ENCODE data around the gene MIA.

GRCh38 chr19:40799558-40800338 lies 24.4 kb downstream of the MIA start:
- no peak for TF ChIP-seq CTCF (conservative IDR thresholded peaks at IDR 0.05; ENCODE audit: low read depth, low read length)
- TF ChIP-seq CEBPB (IDR thresholded peaks at IDR 0.05; ENCODE audit: low read depth, low read length) = no peak
- TF ChIP-seq POLR2A (IDR thresholded peaks at IDR 0.05; ENCODE audit: low read depth, low read length) = peak; percentile 18; the same call in 1 of the 2 replicates
- TF ChIP-seq RAD21 (IDR thresholded peaks at IDR 0.05; ENCODE audit: low read length) = no peak
- TF ChIP-seq ELK1 (IDR thresholded peaks at IDR 0.05; ENCODE audit: borderline replicate concordance, low read depth, low read length) = no peak
- TF ChIP-seq BHLHE40 (IDR thresholded peaks at IDR 0.05; ENCODE audit: low read depth, low read length) = no peak
- no peak for TF ChIP-seq FOS (IDR thresholded peaks at IDR 0.05; ENCODE audit: low read depth, low read length)
- no peak for TF ChIP-seq NFE2L2 (IDR thresholded peaks at IDR 0.05; ENCODE audit: low read depth, low read length)
